K562 (cell line): Measurements from ENCODE around the gene CHPF. TPM values are rescaled to one million over a fixed set of nuclear protein-coding genes. Genes with fewer than 3 reads are reported as not detected.

Source experiments
- ATAC-seq: fragments of 200-7000 bp; cut with Tn5 transposase; 3 replicates; pipeline ENCODE4 v1.9.1; 2020; ENCODE audit warnings: moderate library complexity
- BruUV-seq: library from RNA; stranded (reverse); fragments of 400-500 nt; replicated peaks from 2 replicates; lab custom pipeline; 2021; lab: Mats Ljungman, UMichigan
- CTCF ChIA-PET: fragments of 300-600 bp; formaldehyde crosslinking; extraction: SDS; loops from one replicate; lab custom pipeline; 2021; ENCODE audit warnings: low intra/inter-chr PET ratio; lab: Yijun Ruan, JAX
- POLR2A ChIA-PET: fragments of 300-600, 350-650 bp; sonication (Branson Sonifier 250); formaldehyde crosslinking; extraction: SDS; loops from one replicate; lab custom pipeline; 2021; ENCODE audit warnings: antibody characterized with exemption, inconsistent platforms; lab: Yijun Ruan, JAX
- DNase-seq, 4 experiments: peaks; one replicate each; pipeline versions ENCODE4 v3.0.0 to v3.0.0-alpha.2; 2011 to 2018; ENCODE audit warnings: low spot score in 3 of 4, mixed read lengths in 3 of 4; ENCODE audit errors: extremely low read depth in 1 of 4
- FAIRE-seq: peaks from 2 replicates; lab custom pipeline; 2011; peaks lifted over from hg19 to GRCh38; lab: Jason Lieb, UNC
- H2AFZ ChIP-seq: 2 replicates; pipeline ENCODE4 v1.6.0; 2011; ENCODE audit warnings: low read depth, low read length, control low read depth, inconsistent platforms
- H3K27ac ChIP-seq: fragments of 200-600 bp; 3 replicates; pipeline ENCODE4 v1.8.0; 2011; ENCODE audit warnings: low read depth, mild to moderate bottlenecking, control low read depth, inconsistent platforms, low read length, moderate library complexity, mixed read lengths; ENCODE audit errors: extremely low read depth
- H3K27me3 ChIP-seq, 2 experiments: fragments of 300-600 bp in 1 of 2; 2 replicates in 1 of 2; 3 replicates in 1 of 2; pipeline versions ENCODE4 v1.6.0 to v1.8.0; 2011; ENCODE audit warnings: inconsistent platforms in 2 of 2, low read length in 2 of 2, mild to moderate bottlenecking in 1 of 2, mixed read lengths in 1 of 2, moderate library complexity in 1 of 2; ENCODE audit not compliant: control insufficient read depth in 2 of 2, insufficient read depth in 2 of 2
- H3K36me3 ChIP-seq: fragments of 300-600 bp; 3 replicates; pipeline ENCODE4 v1.8.0; 2011; ENCODE audit warnings: mild to moderate bottlenecking, low read length, inconsistent platforms; ENCODE audit not compliant: control insufficient read depth, insufficient read depth
- H3K4me1 ChIP-seq, 2 experiments: fragments of 200-600 bp in 1 of 2; replicated peaks in 1 of 2; 2 replicates in 1 of 2; 3 replicates in 1 of 2; pipeline versions ENCODE4 v1.5.1 to v1.8.0; 2011; ENCODE audit warnings: inconsistent platforms in 2 of 2, low read length in 2 of 2, mild to moderate bottlenecking in 1 of 2, mixed read lengths in 1 of 2, moderate library complexity in 1 of 2; ENCODE audit not compliant: control insufficient read depth in 2 of 2, insufficient read depth in 2 of 2
- H3K4me2 ChIP-seq: 2 replicates; pipeline ENCODE4 v1.6.1; 2011; ENCODE audit warnings: low read length, control low read depth, inconsistent platforms, mixed read lengths; ENCODE audit not compliant: insufficient read depth
- H3K4me3 ChIP-seq: fragments of 200-600 bp; sonication (generic), shearing (Covaris generic); 2 replicates; pipeline ENCODE4 v1.5.1; 2016; ENCODE audit warnings: control low read depth, inconsistent platforms
- H3K79me2 ChIP-seq: fragments of 200-600 bp; 3 replicates; pipeline ENCODE4 v1.8.0; 2011; ENCODE audit warnings: low read length, inconsistent platforms; ENCODE audit not compliant: control insufficient read depth, insufficient read depth
- H3K9ac ChIP-seq, 2 experiments: 2 replicates each; pipeline versions ENCODE4 v1.6.0 to v1.6.1; 2011; ENCODE audit warnings: low read depth in 2 of 2, low read length in 2 of 2, control low read depth in 1 of 2, inconsistent platforms in 1 of 2, mild to moderate bottlenecking in 1 of 2, mixed read lengths in 1 of 2; ENCODE audit not compliant: insufficient read depth in 1 of 2
- H3K9me1 ChIP-seq: one replicate; pipeline ENCODE4 v1.6.0; 2011; ENCODE audit warnings: inconsistent platforms, mild to moderate bottlenecking, low read length, moderate library complexity; ENCODE audit not compliant: control insufficient read depth, insufficient read depth
- H3K9me3 ChIP-seq: replicated peaks from 2 replicates; pipeline ENCODE4 v1.5.1; 2011; ENCODE audit warnings: low read depth, low read length, inconsistent platforms; ENCODE audit not compliant: control insufficient read depth, insufficient read depth
- H4K20me1 ChIP-seq: replicated peaks from 2 replicates; pipeline ENCODE4 v1.6.1; 2011; ENCODE audit warnings: low read length, inconsistent platforms, mixed read lengths; ENCODE audit not compliant: control insufficient read depth, insufficient read depth
- MED1 ChIP-seq: sonication (generic); formaldehyde crosslinking; IDR thresholded peaks from 2 replicates; pipeline ENCODE4 v1.8.1; 2023; ENCODE audit warnings: missing genetic modification reagents, borderline replicate concordance
- MEF2D ChIP-seq: conservative IDR thresholded peaks from 2 replicates; pipeline ENCODE4 v1.6.1; 2016; ENCODE audit warnings: low read depth, missing genetic modification characterization, missing compliant biosample characterization
- SMARCB1 ChIP-seq: IDR thresholded peaks from 2 replicates; pipeline ENCODE4 v1.6.1; 2011; ENCODE audit warnings: improper control_type of control experiment, low read depth; ENCODE audit not compliant: insufficient read length
- YBX1 ChIP-seq: fragments of 450-650 bp; IDR thresholded peaks from 2 replicates; pipeline ENCODE4 v1.7.1; 2016; ENCODE audit warnings: mild to moderate bottlenecking
- ZNF140 ChIP-seq: fragments of 250-450 bp; sonication (Bioruptor Pico); IDR thresholded peaks from 2 replicates; pipeline ENCODE4 v1.8.0; 2021; ENCODE audit warnings: moderate library complexity, mild to moderate bottlenecking, inconsistent platforms
- ZNF23 ChIP-seq: fragments of 250-450 bp; sonication (Bioruptor Pico); IDR thresholded peaks from 2 replicates; pipeline ENCODE4 v1.4.0; 2020; ENCODE audit warnings: mild to moderate bottlenecking
- WGBS: fragments of 100-300 bp; shearing (Covaris generic); methylation state at CpG from one replicate; pipeline ENCODE4 v1.1.6; 2016; ENCODE audit warnings: low coverage, mixed read lengths; ENCODE audit not compliant: insufficient coverage; ENCODE audit errors: missing lambda C conversion rate; 5-methylcytosine and 5-hydroxymethylcytosine counted together
- in situ Hi-C: fragments of 300-500 bp; cut with MboI; formaldehyde crosslinking; loops from 4 replicates; pipeline ENCODE4 v1.15.0; 2018; ENCODE audit warnings: inconsistent platforms, mixed read lengths
- intact Hi-C: fragments of 100-400 bp; cut with micrococcal nuclease; formaldehyde crosslinking; loops from 2 replicates; pipeline ENCODE4 v1.14.2; 2022
- polyA plus RNA-seq, 8 experiments: library from polyadenylated mRNA; depleted of rRNA in 4 of 8; stranded (reverse) in 5 of 8; unstranded in 3 of 8; fragments of >200 nt; fragmentation: Nextera tagmentation in 2 of 8; fragmentation: Illumina TruSeq in 1 of 8; extraction: Ambion mirVana in 2 of 8; extraction: Trizol in 1 of 8; gene quantifications; 2 replicates each; pipeline versions ENCODE4 v1.2.1 to v1.2.3, GENCODE V29; 2011 to 2014; ENCODE audit warnings: inconsistent platforms in 1 of 8, missing spikeins in 1 of 8
- total RNA-seq, 7 experiments: library from RNA; depleted of rRNA in 6 of 7; stranded (reverse); fragments of >200 nt in 6 of 7; fragmentation: Illumina TruSeq in 2 of 7; extraction: Trizol in 2 of 7; gene quantifications; 2 replicates each; pipeline versions ENCODE4 v1.2.1 to v1.2.3, GENCODE V29; 2011 to 2021; ENCODE audit warnings: low replicate concordance in 1 of 7
- TF ChIP-seq, protein P1 (sequence below), 3 experiments: fragments of 200-800 bp in 1 of 3; fragments of 250-450 bp in 1 of 3; fragments of 450-650 bp in 1 of 3; sonication (Bioruptor Pico) in 1 of 3; sonication (Bioruptor generic) in 1 of 3; formaldehyde crosslinking in 1 of 3; IDR thresholded peaks; 2 replicates each; pipeline versions ENCODE4 v1.6.1 to v1.8.0; 2016 to 2022; ENCODE audit warnings: mild to moderate bottlenecking in 2 of 3, missing genetic modification characterization in 2 of 3, missing compliant biosample characterization in 1 of 3, moderate library complexity in 1 of 3
- TF ChIP-seq, protein P2 (sequence below): fragments of 250-450 bp; sonication (Bioruptor Pico); IDR thresholded peaks from 2 replicates; pipeline ENCODE4 v1.4.0; 2020; ENCODE audit warnings: mild to moderate bottlenecking, moderate library complexity

CHPF gene
- total and polyA plus RNA-seq, 9 of the 15 experiments (the other 6 are each of a cell fraction or from before 2014, with no cell fraction given): 0.15 to 57.2 (median 7.9) TPM

DNA sequence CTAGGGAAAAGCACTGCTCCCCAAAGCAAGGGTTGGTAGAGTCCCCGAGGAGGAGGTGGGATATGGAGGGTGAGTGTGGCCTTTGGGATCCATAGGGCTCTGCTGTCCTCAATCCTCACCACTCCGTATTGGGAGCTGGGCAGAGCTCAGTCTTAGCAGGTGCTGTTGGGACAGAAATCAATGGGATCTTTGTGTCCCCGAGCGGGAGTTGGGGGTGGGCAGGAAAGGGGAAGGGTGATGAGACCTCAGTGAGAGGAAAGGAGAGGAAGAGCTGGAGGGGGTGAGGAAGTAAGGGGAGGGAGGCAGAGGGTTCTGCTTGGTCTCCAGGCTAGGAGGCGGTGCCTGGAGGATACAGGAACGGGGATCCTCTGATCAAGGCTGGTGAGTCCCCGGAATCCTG, 26.7 kb downstream of the CHPF start:
- Histone ChIP-seq H3K36me3 (peaks cover 16% of the 10 kb centered on the region; the same call in 2 of the 3 replicates), H2AFZ (no peak overlapping the region), H3K4me1 (peaks cover 71 to 91% of the 10 kb centered on the region in 2 experiments), H3K27ac (peak overlapping the region; percentile 32; the same call in 2 of the 3 replicates), H3K4me3 (peak overlapping the region; percentile 38), H4K20me1 (no peaks in the 10 kb centered on the region), H3K27me3 (no peaks in the 10 kb centered on the region), H3K4me2 (peak overlapping the region; percentile 78), H3K9ac (peak overlapping the region; percentile 39 to 85), H3K9me1 (peaks cover 3% of the 10 kb centered on the region), H3K9me3 (no peaks in the 10 kb centered on the region), H3K79me2 (peaks cover 68% of the 10 kb centered on the region)
- no peak for DNase-seq
- ChIA-PET CTCF (no interaction called here), POLR2A (interaction anchor here (1.0 to 1.4 kb wide), 2 partner anchors 18 to 40 kb away, joined by 4 read pairs; partner anchors contain the start of gene GMPPA)
- BruUV-seq: no TSS peak
- no peak for TF ChIP-seq ZNF23 (CRISPR knock-in tag)
- no peak for TF ChIP-seq MEF2D (tag)
- TF ChIP-seq YBX1: no peak
- TF ChIP-seq SMARCB1: no peak
- TF ChIP-seq, protein P1, sequence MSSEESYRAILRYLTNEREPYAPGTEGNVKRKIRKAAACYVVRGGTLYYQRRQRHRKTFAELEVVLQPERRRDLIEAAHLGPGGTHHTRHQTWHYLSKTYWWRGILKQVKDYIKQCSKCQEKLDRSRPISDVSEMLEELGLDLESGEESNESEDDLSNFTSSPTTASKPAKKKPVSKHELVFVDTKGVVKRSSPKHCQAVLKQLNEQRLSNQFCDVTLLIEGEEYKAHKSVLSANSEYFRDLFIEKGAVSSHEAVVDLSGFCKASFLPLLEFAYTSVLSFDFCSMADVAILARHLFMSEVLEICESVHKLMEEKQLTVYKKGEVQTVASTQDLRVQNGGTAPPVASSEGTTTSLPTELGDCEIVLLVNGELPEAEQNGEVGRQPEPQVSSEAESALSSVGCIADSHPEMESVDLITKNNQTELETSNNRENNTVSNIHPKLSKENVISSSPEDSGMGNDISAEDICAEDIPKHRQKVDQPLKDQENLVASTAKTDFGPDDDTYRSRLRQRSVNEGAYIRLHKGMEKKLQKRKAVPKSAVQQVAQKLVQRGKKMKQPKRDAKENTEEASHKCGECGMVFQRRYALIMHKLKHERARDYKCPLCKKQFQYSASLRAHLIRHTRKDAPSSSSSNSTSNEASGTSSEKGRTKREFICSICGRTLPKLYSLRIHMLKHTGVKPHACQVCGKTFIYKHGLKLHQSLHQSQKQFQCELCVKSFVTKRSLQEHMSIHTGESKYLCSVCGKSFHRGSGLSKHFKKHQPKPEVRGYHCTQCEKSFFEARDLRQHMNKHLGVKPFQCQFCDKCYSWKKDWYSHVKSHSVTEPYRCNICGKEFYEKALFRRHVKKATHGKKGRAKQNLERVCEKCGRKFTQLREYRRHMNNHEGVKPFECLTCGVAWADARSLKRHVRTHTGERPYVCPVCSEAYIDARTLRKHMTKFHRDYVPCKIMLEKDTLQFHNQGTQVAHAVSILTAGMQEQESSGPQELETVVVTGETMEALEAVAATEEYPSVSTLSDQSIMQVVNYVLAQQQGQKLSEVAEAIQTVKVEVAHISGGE (CRISPR knock-in tag; IDR thresholded peaks at IDR 0.05): no peak
- no peak for TF ChIP-seq ZNF140 (CRISPR knock-in tag)
- TF ChIP-seq MED1 (CRISPR knock-in tag): no peak
- TF ChIP-seq, protein P2, sequence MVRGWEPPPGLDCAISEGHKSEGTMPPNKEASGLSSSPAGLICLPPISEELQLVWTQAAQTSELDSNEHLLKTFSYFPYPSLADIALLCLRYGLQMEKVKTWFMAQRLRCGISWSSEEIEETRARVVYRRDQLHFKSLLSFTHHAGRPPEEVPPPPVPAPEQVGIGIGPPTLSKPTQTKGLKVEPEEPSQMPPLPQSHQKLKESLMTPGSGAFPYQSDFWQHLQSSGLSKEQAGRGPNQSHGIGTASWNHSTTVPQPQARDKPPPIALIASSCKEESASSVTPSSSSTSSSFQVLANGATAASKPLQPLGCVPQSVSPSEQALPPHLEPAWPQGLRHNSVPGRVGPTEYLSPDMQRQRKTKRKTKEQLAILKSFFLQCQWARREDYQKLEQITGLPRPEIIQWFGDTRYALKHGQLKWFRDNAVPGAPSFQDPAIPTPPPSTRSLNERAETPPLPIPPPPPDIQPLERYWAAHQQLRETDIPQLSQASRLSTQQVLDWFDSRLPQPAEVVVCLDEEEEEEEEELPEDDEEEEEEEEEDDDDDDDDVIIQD (CRISPR knock-in tag): no peak
- no peak for ATAC-seq
- WGBS: 20% methylated on average over 4 of the region's 7 CpGs
- intact Hi-C loops: no loop called here
- no peak for FAIRE-seq
- in situ Hi-C loops: no loop called here
